ENCODE results near the gene PLXNA1. TPM values are rescaled to one million over a fixed set of nuclear protein-coding genes. Genes with fewer than 3 reads are reported as not detected.

Gene PLXNA1
- total RNA-seq, 2 donors from 2014 or later, result 7.1 to 9.3 TPM

DNA sequence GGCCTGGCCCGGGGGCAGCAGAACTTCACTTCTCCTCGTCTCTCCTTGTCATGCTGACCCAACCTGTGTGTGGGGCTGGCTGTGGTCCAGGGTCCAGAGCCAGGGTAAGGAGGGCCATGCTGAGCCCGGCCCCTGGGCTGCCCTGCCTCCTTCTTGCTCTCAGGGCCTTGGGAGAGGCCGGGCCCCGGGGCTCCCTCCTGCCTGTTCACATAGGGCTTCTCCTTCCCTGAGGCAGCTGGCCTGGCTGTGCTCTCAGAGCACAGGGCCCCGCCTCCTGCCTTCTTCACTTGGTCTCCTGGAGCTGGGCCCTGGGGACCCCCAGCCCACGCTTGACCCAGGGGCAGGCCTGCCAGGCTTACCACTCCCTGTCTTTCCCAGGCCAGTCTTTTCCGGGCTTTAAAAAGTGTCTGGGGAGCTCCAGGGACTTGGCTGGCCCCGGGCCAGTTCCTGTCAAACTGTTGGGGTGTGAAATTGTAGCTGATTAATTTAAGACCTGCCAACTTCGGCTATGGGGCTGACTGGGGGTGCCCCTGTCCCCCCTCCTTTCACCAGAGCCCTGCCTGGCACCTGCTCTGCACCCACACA is 11.8 kb downstream of the PLXNA1 start:
- Mint-ChIP-seq H3K4me3 (no peak overlapping the region), H3K9me3 (no peaks in the 10 kb centered on the region), H3K36me3 (ENCODE audit: low read depth) (peaks cover 7% of the 10 kb centered on the region), H3K4me1 (no peaks in the 10 kb centered on the region), H3K27me3 (no peaks in the 10 kb centered on the region), H3K27ac (no peak overlapping the region)
- no peak for ATAC-seq (replicated peaks)

GRCh38 chr3:126995254-126995780 is 12.4 kb downstream of the PLXNA1 start:
- Mint-ChIP-seq H3K4me1 (no peaks in the 10 kb centered on the region), H3K4me3 (no peak overlapping the region), H3K36me3 (ENCODE audit: low read depth) (peaks cover 7% of the 10 kb centered on the region), H3K27me3 (no peaks in the 10 kb centered on the region), H3K27ac (no peak overlapping the region), H3K9me3 (no peaks in the 10 kb centered on the region)
- ATAC-seq (replicated peaks), result no peak

DNA sequence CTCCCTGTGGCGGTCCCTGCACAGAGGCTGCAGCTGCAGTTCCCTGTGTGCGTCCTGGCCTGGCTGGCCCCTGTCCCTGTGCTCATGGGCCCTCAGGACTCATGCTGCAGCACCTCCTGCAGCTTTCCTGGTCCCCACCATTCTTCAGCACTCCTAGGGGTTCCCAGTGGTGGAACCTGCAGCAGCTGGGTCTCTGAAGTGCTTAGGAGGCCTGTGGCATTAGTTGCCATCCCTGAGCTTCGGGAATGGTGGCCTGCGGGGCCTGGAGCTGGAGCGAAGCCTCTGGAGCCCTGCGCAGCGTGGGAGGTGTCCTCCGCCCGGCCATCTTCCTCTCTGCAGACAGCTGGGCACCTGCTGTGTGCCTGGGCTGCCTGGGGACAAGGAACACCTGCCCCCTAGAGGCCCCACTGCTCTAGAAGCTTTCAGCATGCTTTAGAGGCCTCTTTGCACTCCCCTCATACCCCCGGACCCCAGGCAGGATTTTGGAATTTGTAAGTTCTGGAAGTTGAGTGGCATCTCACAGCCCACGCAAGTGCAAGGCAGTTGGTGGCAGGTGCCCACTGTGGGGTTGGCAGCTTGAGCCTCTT is 13.1 kb downstream of the PLXNA1 start:
- no peaks in the 10 kb centered on the region for H3K9me3 Mint-ChIP-seq
- no peak overlapping the region for H3K27ac Mint-ChIP-seq
- H3K4me3 Mint-ChIP-seq, result no peak overlapping the region
- no peak for ATAC-seq (replicated peaks)
- peaks cover 4% of the 10 kb centered on the region for H3K36me3 Mint-ChIP-seq (ENCODE audit: low read depth)
- no peaks in the 10 kb centered on the region for H3K4me1 Mint-ChIP-seq
- no peaks in the 10 kb centered on the region for H3K27me3 Mint-ChIP-seq

- no peak for ATAC-seq (replicated peaks)
- Mint-ChIP-seq H3K9me3 (no peaks in the 10 kb centered on the region), H3K27ac (no peak overlapping the region), H3K36me3 (ENCODE audit: low read depth) (no peaks in the 10 kb centered on the region), H3K4me1 (no peaks in the 10 kb centered on the region), H3K4me3 (no peak overlapping the region), H3K27me3 (no peaks in the 10 kb centered on the region)
Measured at GRCh38 chr3:126996905-126997304, 14.0 kb downstream of the PLXNA1 start.

GRCh38 chr3:126997455-126998038 is 14.6 kb downstream of the PLXNA1 start:
- no peaks in the 10 kb centered on the region for H3K36me3 Mint-ChIP-seq (ENCODE audit: low read depth)
- peak overlapping the region; percentile 56 for H3K27ac Mint-ChIP-seq
- no peaks in the 10 kb centered on the region for H3K27me3 Mint-ChIP-seq
- H3K4me3 Mint-ChIP-seq, result no peak overlapping the region
- no peaks in the 10 kb centered on the region for H3K9me3 Mint-ChIP-seq
- ATAC-seq (replicated peaks), result no peak
- H3K4me1 Mint-ChIP-seq, result no peaks in the 10 kb centered on the region

- H3K36me3 Mint-ChIP-seq (ENCODE audit: low read depth), result no peaks in the 10 kb centered on the region
- peak overlapping the region; percentile 56 for H3K27ac Mint-ChIP-seq
- no peak overlapping the region for H3K4me3 Mint-ChIP-seq
- no peaks in the 10 kb centered on the region for H3K27me3 Mint-ChIP-seq
- H3K4me1 Mint-ChIP-seq, result no peaks in the 10 kb centered on the region
- no peaks in the 10 kb centered on the region for H3K9me3 Mint-ChIP-seq
- ATAC-seq (replicated peaks), result no peak
Measured at GRCh38 chr3:126998320-126998719, 15.4 kb downstream of the PLXNA1 start.

GRCh38 chr3:126998728-126999127 is 15.8 kb downstream of the PLXNA1 start:
- no peak for ATAC-seq (replicated peaks)
- H3K27me3 Mint-ChIP-seq, result no peaks in the 10 kb centered on the region
- no peaks in the 10 kb centered on the region for H3K36me3 Mint-ChIP-seq (ENCODE audit: low read depth)
- no peak overlapping the region for H3K4me3 Mint-ChIP-seq
- H3K9me3 Mint-ChIP-seq, result no peaks in the 10 kb centered on the region
- no peak overlapping the region for H3K27ac Mint-ChIP-seq
- no peaks in the 10 kb centered on the region for H3K4me1 Mint-ChIP-seq

DNA sequence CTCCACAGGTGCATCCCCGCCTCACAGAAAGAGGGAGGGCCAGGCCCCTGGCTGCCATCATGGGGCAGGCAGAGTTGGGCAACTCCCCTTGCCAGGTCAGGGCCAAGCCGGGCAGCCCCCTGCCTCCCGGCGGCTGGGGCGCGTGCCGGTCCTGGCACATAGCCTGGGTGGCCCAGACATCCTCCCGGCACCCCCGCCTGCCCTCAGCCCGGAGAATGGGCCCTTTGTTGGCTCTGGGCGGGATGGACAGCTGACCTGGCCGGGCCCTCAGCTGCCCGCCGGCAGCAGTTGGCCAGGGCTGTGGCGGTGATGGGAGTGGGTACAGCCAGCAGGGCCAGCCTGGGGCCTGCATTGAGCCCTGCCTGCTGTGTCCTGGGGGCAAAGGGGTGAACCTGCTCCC is 16.5 kb downstream of the PLXNA1 start:
- ATAC-seq (replicated peaks), result no peak
- Mint-ChIP-seq H3K4me1 (no peaks in the 10 kb centered on the region), H3K27me3 (no peaks in the 10 kb centered on the region), H3K9me3 (no peaks in the 10 kb centered on the region), H3K27ac (no peak overlapping the region), H3K4me3 (no peak overlapping the region), H3K36me3 (ENCODE audit: low read depth) (no peaks in the 10 kb centered on the region)

- ATAC-seq (replicated peaks), result no peak
- H3K36me3 Mint-ChIP-seq (ENCODE audit: low read depth), result no peaks in the 10 kb centered on the region
- no peaks in the 10 kb centered on the region for H3K4me1 Mint-ChIP-seq
- no peaks in the 10 kb centered on the region for H3K27me3 Mint-ChIP-seq
- H3K9me3 Mint-ChIP-seq, result no peaks in the 10 kb centered on the region
- no peak overlapping the region for H3K4me3 Mint-ChIP-seq
- no peak overlapping the region for H3K27ac Mint-ChIP-seq
Measured at GRCh38 chr3:127000119-127000518, 17.2 kb downstream of the PLXNA1 start.

DNA sequence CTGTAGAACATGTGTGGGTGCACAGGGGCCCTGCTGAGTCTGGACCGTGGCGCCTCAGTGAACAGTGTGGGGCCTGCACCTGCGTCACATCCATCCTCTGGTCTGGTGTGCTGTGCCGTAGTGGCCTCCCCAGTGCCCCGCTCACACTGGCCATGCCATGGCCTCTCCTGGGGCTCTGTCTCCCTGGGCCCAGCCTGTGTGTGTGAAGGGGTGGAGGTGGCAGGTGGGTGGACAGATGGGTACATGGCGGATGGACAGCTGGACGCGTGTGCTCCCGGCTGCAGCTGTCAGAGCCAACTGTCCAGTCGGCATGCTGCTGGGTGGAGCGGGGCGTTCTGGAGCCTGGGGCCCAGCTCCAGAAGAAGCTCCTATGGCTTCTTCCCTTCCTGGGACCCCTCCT is 17.8 kb downstream of the PLXNA1 start:
- Mint-ChIP-seq H3K4me3 (no peak overlapping the region), H3K36me3 (ENCODE audit: low read depth) (no peaks in the 10 kb centered on the region), H3K27ac (no peak overlapping the region), H3K27me3 (no peaks in the 10 kb centered on the region), H3K9me3 (no peaks in the 10 kb centered on the region), H3K4me1 (no peaks in the 10 kb centered on the region)
- ATAC-seq (replicated peaks), result no peak

DNA sequence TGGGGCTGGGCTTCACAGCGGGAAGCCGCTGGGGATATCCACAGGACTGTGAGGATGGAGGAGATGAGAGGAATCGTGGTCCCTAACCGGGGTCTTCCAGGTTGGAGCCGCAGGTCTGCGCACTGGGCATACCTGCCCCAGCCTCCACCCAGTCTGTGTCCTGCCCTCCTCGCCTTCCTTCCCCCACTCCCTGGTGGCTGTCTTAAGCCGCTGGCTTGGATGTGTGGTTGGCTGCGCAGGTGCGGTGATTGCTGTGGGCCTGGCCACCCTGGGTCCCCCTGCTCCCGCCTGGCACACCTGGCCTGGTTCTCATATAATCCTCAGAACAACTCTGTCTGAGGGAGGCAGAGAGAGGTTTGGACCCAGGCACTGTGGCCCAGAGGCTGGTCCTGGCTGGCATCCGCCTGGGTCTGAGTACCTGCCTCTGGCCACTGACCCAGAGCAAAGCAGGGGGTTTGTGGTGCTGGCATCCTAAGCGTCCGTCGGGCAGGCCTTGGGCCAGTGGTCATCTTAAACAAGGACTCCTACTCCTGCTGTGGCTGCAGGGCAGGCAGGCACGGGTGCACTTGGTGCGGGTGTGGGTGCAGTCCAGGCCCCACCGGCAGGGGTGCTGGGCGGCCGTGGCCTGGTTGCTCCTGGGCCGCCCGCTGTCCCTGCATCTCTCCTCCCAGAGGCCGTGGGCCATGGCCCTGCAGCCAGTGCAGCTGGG is 18.7 kb downstream of the PLXNA1 start:
- Mint-ChIP-seq H3K27ac (no peak overlapping the region), H3K4me3 (no peak overlapping the region), H3K27me3 (no peaks in the 10 kb centered on the region), H3K4me1 (no peaks in the 10 kb centered on the region), H3K9me3 (no peaks in the 10 kb centered on the region), H3K36me3 (ENCODE audit: low read depth) (no peaks in the 10 kb centered on the region)
- ATAC-seq (replicated peaks), result no peak

- H3K4me3 Mint-ChIP-seq, result no peak overlapping the region
- peaks cover 4% of the 10 kb centered on the region for H3K4me1 Mint-ChIP-seq
- H3K36me3 Mint-ChIP-seq (ENCODE audit: low read depth), result peaks cover 6% of the 10 kb centered on the region
- ATAC-seq (replicated peaks), result no peak
- no peaks in the 10 kb centered on the region for H3K9me3 Mint-ChIP-seq
- no peak overlapping the region for H3K27ac Mint-ChIP-seq
- no peaks in the 10 kb centered on the region for H3K27me3 Mint-ChIP-seq
Measured at GRCh38 chr3:127002195-127003174, 19.6 kb downstream of the PLXNA1 start.

DNA sequence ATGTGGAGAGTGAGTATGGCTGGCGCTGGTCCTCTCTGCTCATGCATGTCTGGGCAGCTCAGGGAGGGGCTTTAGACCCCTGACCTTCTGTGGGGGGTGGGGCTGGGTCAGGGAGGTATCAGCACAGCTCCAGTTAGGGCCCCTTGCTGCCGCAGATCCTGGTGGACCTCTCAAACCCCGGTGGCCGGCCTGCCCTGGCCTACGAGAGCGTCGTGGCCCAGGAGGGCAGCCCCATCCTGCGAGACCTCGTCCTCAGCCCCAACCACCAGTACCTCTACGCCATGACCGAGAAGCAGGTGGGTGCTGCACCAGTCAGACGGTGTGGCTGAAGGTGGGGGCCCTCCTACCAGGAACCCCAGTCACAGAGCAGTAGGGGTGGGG is 20.2 kb downstream of the PLXNA1 start:
- Mint-ChIP-seq H3K27me3 (no peaks in the 10 kb centered on the region), H3K4me3 (no peak overlapping the region), H3K27ac (no peak overlapping the region), H3K4me1 (peaks cover 4% of the 10 kb centered on the region), H3K9me3 (no peaks in the 10 kb centered on the region), H3K36me3 (ENCODE audit: low read depth) (peaks cover 6% of the 10 kb centered on the region)
- no peak for ATAC-seq (replicated peaks)
